ENCODE data around the gene B3GNT8. TPM values are rescaled to one million over a fixed set of nuclear protein-coding genes. Genes with fewer than 3 reads are reported as not detected.
A peak's percentile ranks its signal among the peaks of the same experiment; 100 is the strongest.

Gene B3GNT8
- total and polyA plus RNA-seq, 2 of the 8 experiments (the other 6 are each of a cell fraction or from before 2014, with no cell fraction given): 0.67 to 0.86 TPM

GRCh38 chr19:41437944-41438574, 10.9 kb upstream of the B3GNT8 start:
- no peak overlapping the region; a peak in 1 of 4 replicates for H3K4me2 ChIP-seq (ENCODE audit: insufficient read depth in 1 of 2, low read depth in 2 of 2, low read length in 2 of 2)
- H2BK20ac ChIP-seq (ENCODE audit: low read length): no peak overlapping the region
- H3K27me3 ChIP-seq (replicated peaks in 1 of 4; ENCODE audit: control insufficient read depth in 3 of 4, extremely low read depth in 1 of 4, insufficient read depth in 3 of 4, low read length in 3 of 4): no peaks in the 10 kb centered on the region
- H3K9ac ChIP-seq (replicated peaks in 1 of 4; ENCODE audit: extremely low read depth in 1 of 4, low read depth in 3 of 4, low read length in 3 of 4): no peak overlapping the region
- no peak overlapping the region for H2AK5ac ChIP-seq (ENCODE audit: low read depth, low read length)
- H2AFZ ChIP-seq (ENCODE audit: low read length): no peak overlapping the region
- H3K4me1 ChIP-seq (replicated peaks in 1 of 4; ENCODE audit: control insufficient read depth in 3 of 4, insufficient read depth in 4 of 4, low read length in 3 of 4): no peaks in the 10 kb centered on the region
- POLR2A ChIA-PET (ENCODE audit: partially characterized antibody): interaction anchor here (1.2 to 6.4 kb wide), 7 partner anchors 10 to 74 kb away, joined by 3 to 87 read pairs (median 9); partner anchors contain the start of genes B3GNT8 and B9D2
- DNase-seq (ENCODE audit: low read depth in 1 of 2, low spot score in 2 of 2) (no peak), FAIRE-seq (no peak)
- TF ChIP-seq KDM4A (IDR thresholded peaks at IDR 0.05; ENCODE audit: low read depth, low read length, severe bottlenecking) (no peak), CTCF (IDR thresholded peaks at IDR 0.05; ENCODE audit: control extremely low read depth in 1 of 3, insufficient read depth in 1 of 3, low read depth in 1 of 3, low read length in 3 of 3) (peak in 1 of 3 experiments; percentile 6; a peak in 1 of 4 replicates), POLR2A (IDR thresholded peaks at IDR 0.05; ENCODE audit: control extremely low read depth in 1 of 2, low read depth in 2 of 2, low read length in 2 of 2) (peak in 1 of 2 experiments; percentile 38; a peak in 1 of 3 replicates)
- no peak overlapping the region for H2BK120ac ChIP-seq (replicated peaks; ENCODE audit: low read depth, low read length)
- CTCF ChIA-PET (ENCODE audit: partially characterized antibody): interaction anchor here (1.3 to 20.4 kb wide), 4 partner anchors 9 to 127 kb away, joined by 3 to 364 read pairs (median 14); no protein-coding TSS in a partner anchor
- H2BK15ac ChIP-seq (ENCODE audit: low read length): no peak overlapping the region
- no peak overlapping the region for H3K27ac ChIP-seq (ENCODE audit: low read depth, low read length)
- no peaks in the 10 kb centered on the region for H3K9me3 ChIP-seq (ENCODE audit: insufficient read depth in 2 of 2, low read depth in 1 of 2, low read length in 1 of 2)
- no peak overlapping the region for H3K4ac ChIP-seq (replicated peaks; ENCODE audit: insufficient read length, low read depth, low read length)
- H3K79me2 ChIP-seq (ENCODE audit: control insufficient read depth in 1 of 2, insufficient read depth in 2 of 2, low read length in 2 of 2): peaks cover 0 to 8% of the 10 kb centered on the region in 2 experiments; a peak in 1 of 4 replicates
- no peak overlapping the region for H3K56ac ChIP-seq (replicated peaks; ENCODE audit: insufficient read length, low read depth, low read length)
- no peak overlapping the region for H4K5ac ChIP-seq (ENCODE audit: insufficient read length, low read depth, low read length)
- H3K23ac ChIP-seq (ENCODE audit: insufficient read length): no peak overlapping the region
- peaks cover under 1 to 11% (median 5%) of the 10 kb centered on the region in 4 experiments; a peak in 5 of 8 replicates for H3K36me3 ChIP-seq (ENCODE audit: control insufficient read depth in 2 of 4, insufficient read depth in 4 of 4, low read length in 3 of 4)
- peaks cover 0 to 2% of the 10 kb centered on the region in 2 experiments for H4K20me1 ChIP-seq (replicated peaks in 1 of 2; ENCODE audit: control insufficient read depth in 1 of 2, insufficient read depth in 2 of 2, low read length in 2 of 2)
- 87% methylated on average over 7 of the region's 7 CpGs; no CpG with 5 or more reads in 1 of the 2 experiments for WGBS, 2 experiments (ENCODE audit: extremely low coverage in 1 of 2, insufficient coverage in 1 of 2, insufficient read length in 1 of 2, insufficient replicate concordance in 2 of 2, low coverage in 1 of 2, low lambda C conversion rate in 2 of 2, missing lambda C conversion rate in 1 of 2)
- no peak overlapping the region for H4K91ac ChIP-seq (replicated peaks; ENCODE audit: insufficient read length, low read length)
- no peak overlapping the region for H2BK12ac ChIP-seq (ENCODE audit: low read depth, low read length)
- H3K14ac ChIP-seq (ENCODE audit: insufficient read length): no peak overlapping the region
- H3K18ac ChIP-seq (ENCODE audit: extremely low read depth, low read length): no peak overlapping the region
- H3K23me2 ChIP-seq (ENCODE audit: low read depth, low read length): peaks cover 2% of the 10 kb centered on the region; the same call in 1 of the 2 replicates
- no peak overlapping the region for H4K8ac ChIP-seq (ENCODE audit: extremely low read depth, insufficient read depth, low read length)
- 0 out of 2 replicates have a peak, but pooled peaks cover 4% of the 10 kb centered on the region for H3K79me1 ChIP-seq (ENCODE audit: low read depth, low read length)
- no peak overlapping the region for H3K4me3 ChIP-seq (ENCODE audit: extremely low read depth in 1 of 4, insufficient read depth in 2 of 4, low read depth in 3 of 4, low read length in 4 of 4)
- no peak overlapping the region for H2BK5ac ChIP-seq (ENCODE audit: low read depth, low read length)

All from H1 (cell line).